B cell (primary cell): ENCODE data around the gene ATXN1.

Source experiments
- EZH2 ChIP-seq: IDR thresholded peaks from 2 replicates; pipeline ENCODE4 v1.6.1; 2012; ENCODE audit warnings: borderline replicate concordance, low read depth, mild to moderate bottlenecking, moderate library complexity, low read length; ENCODE audit not compliant: insufficient read depth, poor library complexity, severe bottlenecking
- TF ChIP-seq, protein P1 (sequence below): fragments of 200-600 bp; IDR thresholded peaks from one replicate; pipeline ENCODE4 v1.8.0; 2022; ENCODE audit warnings: antibody characterized with exemption, mild to moderate bottlenecking

DNA sequence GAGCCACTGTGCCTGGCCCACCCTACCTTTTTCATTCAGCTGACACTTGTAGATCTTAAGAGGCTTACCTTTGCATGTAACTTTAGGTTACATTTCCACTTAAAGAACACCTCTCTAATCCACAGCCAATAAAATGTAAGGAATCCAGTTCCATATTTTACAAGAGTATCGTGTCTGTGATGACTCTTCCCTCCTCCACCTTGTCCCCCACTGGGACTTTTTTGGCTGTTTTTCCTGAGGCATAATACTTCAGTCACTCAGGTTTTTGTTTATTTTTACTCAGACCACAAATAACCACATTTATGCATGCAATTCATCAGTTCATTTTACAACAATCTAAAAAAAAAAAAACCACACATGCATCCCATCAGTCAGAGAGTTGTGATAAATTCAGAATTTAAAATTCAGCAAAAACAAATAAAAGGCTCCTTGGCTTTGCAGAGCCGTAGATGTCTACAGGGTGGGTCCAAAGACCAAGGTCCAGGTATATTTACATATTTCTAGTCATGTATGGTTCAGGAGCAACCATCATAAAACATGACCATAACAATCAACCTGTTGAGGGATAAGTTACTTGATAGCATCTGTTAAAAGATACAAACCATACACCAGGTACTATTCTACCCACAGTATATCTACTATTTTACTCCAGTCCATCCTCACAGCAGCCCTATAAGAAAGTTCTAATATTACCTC lies 9.9 kb downstream of the ATXN1 start:
- TF ChIP-seq, protein P1, sequence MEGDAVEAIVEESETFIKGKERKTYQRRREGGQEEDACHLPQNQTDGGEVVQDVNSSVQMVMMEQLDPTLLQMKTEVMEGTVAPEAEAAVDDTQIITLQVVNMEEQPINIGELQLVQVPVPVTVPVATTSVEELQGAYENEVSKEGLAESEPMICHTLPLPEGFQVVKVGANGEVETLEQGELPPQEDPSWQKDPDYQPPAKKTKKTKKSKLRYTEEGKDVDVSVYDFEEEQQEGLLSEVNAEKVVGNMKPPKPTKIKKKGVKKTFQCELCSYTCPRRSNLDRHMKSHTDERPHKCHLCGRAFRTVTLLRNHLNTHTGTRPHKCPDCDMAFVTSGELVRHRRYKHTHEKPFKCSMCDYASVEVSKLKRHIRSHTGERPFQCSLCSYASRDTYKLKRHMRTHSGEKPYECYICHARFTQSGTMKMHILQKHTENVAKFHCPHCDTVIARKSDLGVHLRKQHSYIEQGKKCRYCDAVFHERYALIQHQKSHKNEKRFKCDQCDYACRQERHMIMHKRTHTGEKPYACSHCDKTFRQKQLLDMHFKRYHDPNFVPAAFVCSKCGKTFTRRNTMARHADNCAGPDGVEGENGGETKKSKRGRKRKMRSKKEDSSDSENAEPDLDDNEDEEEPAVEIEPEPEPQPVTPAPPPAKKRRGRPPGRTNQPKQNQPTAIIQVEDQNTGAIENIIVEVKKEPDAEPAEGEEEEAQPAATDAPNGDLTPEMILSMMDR: no peak
- TF ChIP-seq EZH2: no peak
